HG03139 (cell line): ENCODE data around the gene RPL10A.

Experiments
- ATAC-seq: cut with Tn5 transposase; IDR thresholded peaks from one replicate; pipeline ENCODE4 v1.9.1; 2021; ENCODE audit not compliant: unreplicated experiment

Gene RPL10A

GRCh38 chr6:35491558-35492257 lies 23.5 kb downstream of the RPL10A start:
- ATAC-seq: no peak

DNA sequence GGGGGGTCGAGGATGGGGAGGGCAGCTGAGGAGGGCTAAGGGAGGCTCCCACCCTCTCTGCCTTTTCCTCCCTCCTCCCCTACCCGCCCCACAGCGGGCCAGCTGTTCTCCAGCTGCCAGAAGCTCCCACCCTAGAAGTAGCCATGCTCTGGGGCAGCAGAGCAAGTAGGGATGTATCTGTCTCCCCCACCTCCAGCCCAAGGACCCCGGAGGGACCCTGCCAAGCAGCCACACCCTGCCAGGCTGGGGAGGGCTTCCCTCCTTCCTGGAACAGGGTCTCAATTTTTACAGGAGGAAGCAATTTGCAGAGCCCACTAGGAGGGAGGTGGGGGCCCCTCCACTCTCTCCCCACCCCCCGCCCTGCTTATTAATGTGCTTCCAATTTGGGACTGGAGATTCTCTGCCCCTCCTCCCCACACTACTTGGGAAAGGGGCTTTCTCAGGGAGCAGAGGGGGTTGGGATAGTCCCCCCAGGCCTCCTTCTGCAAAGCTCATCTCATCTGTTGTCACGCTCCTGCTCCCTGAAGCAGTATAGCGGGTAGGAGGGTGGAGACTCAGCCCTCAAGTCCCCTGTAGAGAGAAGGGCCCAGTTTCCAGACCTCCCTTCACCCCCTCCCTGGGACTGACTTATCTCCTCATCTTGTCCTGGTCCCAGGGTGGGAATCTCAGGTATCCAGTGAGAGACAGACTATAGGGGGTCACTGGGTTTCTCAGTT lies 24.2 kb downstream of the RPL10A start:
- ATAC-seq: no peak

GRCh38 chr6:35492974-35493284 lies 24.7 kb downstream of the RPL10A start:
- ATAC-seq: no peak

DNA sequence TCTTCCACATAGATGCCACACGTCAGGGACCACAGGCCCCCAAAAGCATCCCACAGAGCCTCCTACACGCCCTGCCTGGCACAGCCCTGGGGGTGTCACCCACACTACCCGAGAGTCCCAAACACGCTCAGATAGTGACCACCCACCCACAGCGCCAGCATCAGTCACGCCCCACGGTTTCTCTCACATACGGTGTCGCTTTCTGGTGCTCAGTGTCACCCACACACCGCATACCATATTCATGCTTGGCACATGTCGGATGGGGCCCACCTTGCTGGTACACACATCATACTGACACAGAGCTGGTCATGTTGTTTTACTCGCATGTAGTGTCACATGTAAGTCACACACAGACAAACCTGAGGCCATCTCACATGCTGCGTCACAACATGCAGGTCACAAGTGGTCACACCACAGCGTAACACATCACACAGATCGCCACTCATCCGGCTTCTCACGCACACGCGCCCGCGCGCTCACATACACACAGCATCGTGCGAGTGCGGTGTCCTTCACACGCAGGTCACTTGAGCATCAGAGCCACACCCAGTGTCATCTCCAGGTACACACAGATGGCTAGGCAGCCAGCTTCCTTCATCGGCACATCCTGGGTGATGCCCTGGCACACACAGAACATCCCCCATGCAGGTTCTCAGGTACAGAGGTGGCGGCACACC lies 25.2 kb downstream of the RPL10A start:
- ATAC-seq: no peak

DNA sequence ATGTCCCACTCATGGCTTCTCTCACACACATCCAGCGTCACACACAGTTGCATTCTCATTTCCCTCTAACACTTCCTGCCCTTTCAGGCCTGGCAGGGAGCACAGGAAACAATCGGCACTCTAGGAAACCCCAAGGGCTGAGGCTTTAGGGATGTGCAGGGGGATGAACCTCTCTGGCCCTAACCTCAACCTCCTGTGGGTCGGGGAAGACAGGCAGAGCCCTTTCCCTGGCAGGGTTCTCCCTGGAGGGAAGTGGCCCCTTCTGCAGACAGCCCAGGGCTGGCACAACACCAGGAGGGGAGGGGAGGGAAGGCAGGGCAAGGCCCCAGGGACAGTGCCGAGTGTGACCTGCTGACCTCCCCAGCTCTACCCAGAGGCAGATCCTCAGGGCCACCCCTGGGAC lies 26.0 kb downstream of the RPL10A start:
- ATAC-seq: no peak

- ATAC-seq: no peak
Measured at GRCh38 chr6:35495258-35496035, 27.2 kb downstream of the RPL10A start.

GRCh38 chr6:35496036-35496840 lies 28.0 kb downstream of the RPL10A start:
- ATAC-seq: no peak

- no peak for ATAC-seq
Measured at GRCh38 chr6:35496841-35497570, 28.8 kb downstream of the RPL10A start, which contains the start of gene TEAD3. TSS of gene TEAD3 (minus strand) at chr6:35497079.

GRCh38 chr6:35497571-35498421 lies 29.6 kb downstream of the RPL10A start:
- ATAC-seq: no peak

GRCh38 chr6:35498422-35499067 lies 30.3 kb downstream of the RPL10A start:
- no peak for ATAC-seq

DNA sequence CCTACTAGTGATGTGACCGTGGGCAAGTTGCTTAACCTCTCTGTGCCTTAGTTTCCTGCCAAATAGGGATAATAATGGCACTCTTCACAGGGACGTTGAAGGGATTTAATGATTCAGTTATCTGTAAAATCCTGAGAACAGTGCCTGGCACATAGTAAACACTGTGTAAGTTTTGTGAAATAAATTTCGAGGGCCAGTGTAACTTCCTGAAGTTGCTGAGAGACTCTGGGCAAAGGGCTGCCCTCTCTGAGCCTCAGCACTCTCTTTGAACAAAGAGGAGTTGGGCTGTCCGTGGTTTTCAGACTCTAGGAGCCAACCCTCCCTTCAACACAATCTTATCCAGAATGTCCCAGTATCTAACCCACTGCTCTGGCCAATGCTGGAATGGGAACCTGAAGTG lies 31.2 kb downstream of the RPL10A start:
- no peak for ATAC-seq

DNA sequence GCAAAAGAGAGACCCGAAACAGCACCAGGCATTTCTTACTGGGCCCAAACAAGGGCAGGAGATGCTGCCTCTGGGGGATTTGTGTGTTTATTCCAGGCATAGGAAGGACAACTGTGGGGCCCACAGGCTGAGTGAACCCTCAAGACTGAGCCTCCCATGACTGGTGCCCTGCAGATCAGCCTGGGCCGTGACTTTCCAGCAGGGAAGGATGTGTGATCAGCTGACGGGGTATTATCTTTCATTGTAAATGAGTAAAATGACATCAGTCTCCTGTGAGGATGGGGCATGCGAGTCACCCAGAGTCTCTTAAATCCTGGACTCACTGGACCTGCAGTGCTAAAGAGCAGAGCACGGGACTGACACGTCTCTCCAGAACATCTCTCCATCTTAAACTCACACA lies 32.6 kb downstream of the RPL10A start:
- ATAC-seq: no peak

DNA sequence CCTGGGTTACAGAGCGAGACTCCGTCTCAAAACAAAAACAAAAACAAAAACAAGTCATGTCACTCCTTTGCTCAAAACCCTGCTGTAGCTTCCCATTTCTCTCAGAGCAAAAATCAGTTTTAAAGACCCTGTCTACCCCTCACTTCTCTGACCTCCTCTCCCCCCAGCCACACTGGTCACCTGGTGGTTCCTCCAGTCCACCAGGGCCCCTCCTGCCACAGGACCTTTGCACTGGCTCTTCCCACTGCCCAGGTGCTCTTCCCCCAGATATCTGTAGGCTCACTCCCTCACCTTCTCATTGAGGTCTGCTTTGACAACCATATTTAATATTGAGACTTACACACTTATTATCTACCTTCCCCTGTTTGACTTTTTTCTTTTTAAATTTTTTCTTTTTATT lies 33.6 kb downstream of the RPL10A start:
- ATAC-seq: no peak

GRCh38 chr6:35503534-35503933 lies 35.3 kb downstream of the RPL10A start:
- no peak for ATAC-seq

- ATAC-seq: no peak
Measured at GRCh38 chr6:35505999-35506412, 37.8 kb downstream of the RPL10A start.

- no peak for ATAC-seq
Measured at GRCh38 chr6:35506536-35506935, 38.3 kb downstream of the RPL10A start.

- ATAC-seq: no peak
Measured at GRCh38 chr6:35507221-35507620, 39.0 kb downstream of the RPL10A start.

DNA sequence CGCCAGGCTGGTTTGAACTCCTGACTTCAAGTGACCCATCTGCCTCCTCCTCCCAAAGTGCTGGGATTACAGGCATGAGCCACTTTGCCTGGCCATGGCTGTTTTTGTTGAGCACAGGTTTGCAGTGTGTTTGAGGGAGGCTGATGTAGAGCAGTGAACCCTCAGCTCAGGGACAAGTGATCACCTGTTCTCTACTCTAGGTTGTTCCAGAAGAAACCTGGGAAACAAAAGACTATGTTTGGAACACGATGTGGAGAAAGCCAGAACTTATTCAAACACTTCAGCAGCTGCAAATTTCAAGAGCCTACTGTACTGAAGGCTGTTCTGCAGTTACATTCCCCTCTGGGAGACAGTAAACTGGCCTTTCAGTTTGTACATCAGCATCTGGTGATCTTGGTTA lies 39.8 kb downstream of the RPL10A start:
- ATAC-seq: no peak

- ATAC-seq: no peak
Measured at GRCh38 chr6:35508542-35508941, 40.3 kb downstream of the RPL10A start.
